Astrocyte (in vitro differentiated cells and primary cell): Measurements from ENCODE around the gene DNAJC27. TPM values are rescaled to one million over a fixed set of nuclear protein-coding genes. Genes with fewer than 3 reads are reported as not detected.

Source experiments
- DNase-seq: peaks from one replicate; pipeline ENCODE4 v3.0.0-alpha.2; 2010; ENCODE audit warnings: low read depth
- FAIRE-seq: peaks from 2 replicates; lab custom pipeline; 2011; peaks lifted over from hg19 to GRCh38; lab: Jason Lieb, UNC
- H2AFZ ChIP-seq: 2 replicates; pipeline ENCODE4 v1.6.0; 2012; ENCODE audit warnings: low read depth, low read length, inconsistent platforms
- H3K27ac ChIP-seq: 2 replicates; pipeline ENCODE4 v1.5.1; 2011; ENCODE audit warnings: low read depth, low read length, inconsistent platforms
- H3K27me3 ChIP-seq: 2 replicates; pipeline ENCODE4 v1.6.0; 2011; ENCODE audit warnings: low read length, inconsistent platforms; ENCODE audit not compliant: insufficient read depth
- H3K36me3 ChIP-seq: 2 replicates; pipeline ENCODE4 v1.5.1; 2011; ENCODE audit warnings: low read length, inconsistent platforms; ENCODE audit not compliant: insufficient read depth
- H3K4me1 ChIP-seq: 2 replicates; pipeline ENCODE4 v1.5.1; 2011; ENCODE audit warnings: low read length, inconsistent platforms; ENCODE audit not compliant: insufficient read depth
- H3K4me2 ChIP-seq: 2 replicates; pipeline ENCODE4 v1.6.0; 2012; ENCODE audit warnings: low read length, inconsistent platforms
- H3K4me3 ChIP-seq: 2 replicates; pipeline ENCODE4 v1.5.1; 2011; ENCODE audit warnings: low read depth, mild to moderate bottlenecking, low read length, inconsistent platforms; ENCODE audit not compliant: insufficient read depth
- H3K79me2 ChIP-seq: 2 replicates; pipeline ENCODE4 v1.6.0; 2012; ENCODE audit warnings: mild to moderate bottlenecking, low read length, inconsistent platforms; ENCODE audit not compliant: insufficient read depth
- H3K9ac ChIP-seq: 2 replicates; pipeline ENCODE4 v1.6.0; 2012; ENCODE audit warnings: mild to moderate bottlenecking, low read length, inconsistent platforms
- H3K9me3 ChIP-seq: 2 replicates; pipeline ENCODE4 v1.5.1; 2012; ENCODE audit warnings: low read depth, mild to moderate bottlenecking, low read length, inconsistent platforms; ENCODE audit not compliant: insufficient read depth
- H4K20me1 ChIP-seq: 2 replicates; pipeline ENCODE4 v1.6.0; 2012; ENCODE audit warnings: low read length, inconsistent platforms; ENCODE audit not compliant: insufficient read depth
- H3K27ac Mint-ChIP-seq: one replicate; pipeline ENCODE4 v1.8.0; 2021; ENCODE audit warnings: mild to moderate bottlenecking, mixed read lengths; ENCODE audit not compliant: unreplicated experiment
- H3K27me3 Mint-ChIP-seq: one replicate; pipeline ENCODE4 v1.8.0; 2021; ENCODE audit warnings: low read depth, mixed read lengths; ENCODE audit not compliant: unreplicated experiment
- H3K36me3 Mint-ChIP-seq: one replicate; pipeline ENCODE4 v1.8.0; 2021; ENCODE audit warnings: low read depth, mixed read lengths; ENCODE audit not compliant: unreplicated experiment
- H3K4me1 Mint-ChIP-seq: one replicate; pipeline ENCODE4 v1.8.0; 2021; ENCODE audit warnings: low read depth, mixed read lengths; ENCODE audit not compliant: unreplicated experiment
- H3K4me3 Mint-ChIP-seq: one replicate; pipeline ENCODE4 v1.8.0; 2021; ENCODE audit warnings: mild to moderate bottlenecking, moderate library complexity, mixed read lengths; ENCODE audit not compliant: unreplicated experiment
- H3K9me3 Mint-ChIP-seq: one replicate; pipeline ENCODE4 v1.8.0; 2021; ENCODE audit warnings: mild to moderate bottlenecking, mixed read lengths; ENCODE audit not compliant: unreplicated experiment
- CTCF ChIP-seq: IDR thresholded peaks from 2 replicates; pipeline ENCODE4 v1.5.1; 2011; ENCODE audit warnings: low read depth, mild to moderate bottlenecking, inconsistent platforms, low read length, moderate library complexity; ENCODE audit not compliant: insufficient read depth
- EZH2 ChIP-seq: IDR thresholded peaks from 2 replicates; pipeline ENCODE4 v1.6.1; 2012; ENCODE audit warnings: mild to moderate bottlenecking, low read length, inconsistent platforms; ENCODE audit not compliant: insufficient read depth
- total RNA-seq: library from RNA; stranded (reverse); gene quantifications from 2 replicates; pipeline ENCODE4 v1.2.1, GENCODE V29; 2021

The DNAJC27 gene
- total RNA-seq, 1 donor from 2014 or later: 3.5 TPM

DNA sequence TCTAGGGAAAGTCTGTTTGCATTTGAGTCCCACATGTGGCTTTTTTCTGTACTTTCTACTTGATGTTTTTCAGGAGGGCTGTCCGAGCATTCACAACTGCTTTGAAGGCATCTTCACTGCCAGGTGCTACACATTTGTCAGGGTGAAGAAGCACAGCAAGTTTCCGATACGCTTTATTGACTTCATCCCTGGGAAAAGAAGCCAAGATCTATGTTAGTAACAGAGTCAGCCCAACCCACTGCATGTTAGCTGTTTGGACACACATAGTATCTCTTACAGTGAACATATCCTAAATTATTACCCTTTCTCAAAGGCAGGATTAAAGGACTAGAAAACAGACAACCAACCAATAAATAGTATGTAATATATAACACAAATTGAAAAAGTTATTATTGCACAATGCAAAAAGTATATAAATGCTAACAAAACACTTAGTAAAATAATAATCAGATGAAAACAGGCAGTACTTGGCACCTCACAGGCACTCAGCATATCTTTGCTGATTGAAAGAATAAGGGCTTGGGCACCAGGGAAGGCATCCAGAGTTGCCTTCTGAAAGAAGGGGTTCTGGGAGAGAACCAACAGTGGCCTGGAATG, 24.1 kb downstream of the DNAJC27 start:
- Mint-ChIP-seq H3K27ac (no peak overlapping the region), H3K4me1 (peaks cover 2% of the 10 kb centered on the region), H3K36me3 (peaks cover 15% of the 10 kb centered on the region), H3K4me3 (no peak overlapping the region), H3K27me3 (no peaks in the 10 kb centered on the region), H3K9me3 (no peaks in the 10 kb centered on the region)
- Histone ChIP-seq H3K36me3 (peaks cover 16% of the 10 kb centered on the region), H4K20me1 (no peaks in the 10 kb centered on the region), H3K9me3 (no peaks in the 10 kb centered on the region), H3K4me2 (no peak overlapping the region), H3K4me3 (no peak overlapping the region), H3K9ac (no peak overlapping the region), H3K79me2 (no peaks in the 10 kb centered on the region), H3K27ac (no peak overlapping the region), H3K27me3 (no peaks in the 10 kb centered on the region), H2AFZ (no peak overlapping the region), H3K4me1 (peaks cover 4% of the 10 kb centered on the region)
- TF ChIP-seq EZH2 (no peak), CTCF (no peak)
- FAIRE-seq (no peak), DNase-seq (no peak)

- Histone ChIP-seq H4K20me1 (no peaks in the 10 kb centered on the region), H3K79me2 (no peaks in the 10 kb centered on the region), H3K4me3 (no peak overlapping the region), H3K27me3 (no peaks in the 10 kb centered on the region), H3K36me3 (peaks cover 13% of the 10 kb centered on the region), H3K27ac (no peak overlapping the region), H3K9me3 (no peaks in the 10 kb centered on the region), H3K9ac (no peak overlapping the region), H2AFZ (no peak overlapping the region), H3K4me1 (peaks cover 4% of the 10 kb centered on the region), H3K4me2 (no peak overlapping the region)
- Mint-ChIP-seq H3K4me1 (peaks cover 2% of the 10 kb centered on the region), H3K27me3 (no peaks in the 10 kb centered on the region), H3K9me3 (no peaks in the 10 kb centered on the region), H3K4me3 (no peak overlapping the region), H3K27ac (no peak overlapping the region), H3K36me3 (peaks cover 6% of the 10 kb centered on the region)
- TF ChIP-seq CTCF (no peak), EZH2 (no peak)
- no peak for FAIRE-seq
- DNase-seq: no peak
Measured at GRCh38 chr2:24945907-24946306, 25.8 kb downstream of the DNAJC27 start.

DNA sequence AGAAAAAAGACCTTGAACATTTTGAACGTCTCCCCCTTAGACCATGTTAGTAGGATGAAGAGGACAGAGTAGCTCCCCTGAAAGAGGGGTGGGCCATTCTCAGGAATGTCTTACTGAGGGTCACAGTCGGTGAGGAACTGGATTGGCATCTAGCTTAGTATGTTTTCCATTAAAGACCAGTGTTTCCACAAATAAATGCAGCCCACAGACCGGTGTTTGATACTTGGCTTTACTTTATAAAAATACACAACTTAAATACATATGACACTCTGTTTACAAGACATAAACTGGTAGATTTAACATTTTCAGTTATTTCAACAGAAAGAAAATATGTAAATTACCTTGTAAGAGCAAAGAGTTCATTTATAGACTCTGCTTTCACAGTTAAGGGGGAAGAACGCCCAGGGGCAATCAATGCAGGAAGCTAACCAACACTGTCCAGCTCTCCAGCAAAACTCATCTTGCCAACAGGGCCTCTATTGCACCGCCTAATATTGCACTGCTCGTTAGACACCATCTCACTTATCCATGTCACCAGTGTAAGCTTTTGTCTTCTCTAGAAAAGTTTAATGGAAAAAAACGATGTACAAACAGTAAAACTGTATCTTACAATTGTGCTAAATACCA, 28.2 kb downstream of the DNAJC27 start:
- Histone ChIP-seq H3K4me1 (peaks cover 4% of the 10 kb centered on the region), H3K27ac (no peak overlapping the region), H3K4me3 (no peak overlapping the region), H3K9me3 (no peaks in the 10 kb centered on the region), H3K9ac (no peak overlapping the region), H3K36me3 (peaks cover 10% of the 10 kb centered on the region), H3K4me2 (no peak overlapping the region), H3K27me3 (no peaks in the 10 kb centered on the region), H3K79me2 (no peaks in the 10 kb centered on the region), H4K20me1 (no peaks in the 10 kb centered on the region), H2AFZ (no peak overlapping the region)
- Mint-ChIP-seq H3K4me1 (peaks cover 2% of the 10 kb centered on the region), H3K27me3 (no peaks in the 10 kb centered on the region), H3K4me3 (no peak overlapping the region), H3K36me3 (peaks cover 2% of the 10 kb centered on the region), H3K27ac (no peak overlapping the region), H3K9me3 (no peaks in the 10 kb centered on the region)
- no peak for TF ChIP-seq CTCF
- TF ChIP-seq EZH2: no peak
- FAIRE-seq: no peak
- DNase-seq: no peak
